Subcutaneous adipose tissue (tissue), 4 donors: Measurements from ENCODE around the gene ADCY9. TPM values are rescaled to one million over a fixed set of nuclear protein-coding genes. Genes with fewer than 3 reads are reported as not detected.

Source experiments
- total RNA-seq, 4 donors: library from RNA; depleted of rRNA; stranded (reverse); fragments of >200 nt; gene quantifications; one replicate each; pipeline ENCODE4 v1.1.0, GENCODE V29; 2016
- TF ChIP-seq, protein P1 (sequence below): fragments of 450-650 bp; IDR thresholded peaks from one replicate; pipeline ENCODE4 v1.5.1; 2016; ENCODE audit warnings: low read depth, mild to moderate bottlenecking, control low read depth, antibody characterized with exemption, moderate library complexity

Gene ADCY9
- total RNA-seq, 4 donors from 2014 or later: 9.5 to 16.4 (median 9.8) TPM

GRCh38 chr16:4136229-4136813 lies 20.1 kb upstream of the ADCY9 start:
- TF ChIP-seq, protein P1, sequence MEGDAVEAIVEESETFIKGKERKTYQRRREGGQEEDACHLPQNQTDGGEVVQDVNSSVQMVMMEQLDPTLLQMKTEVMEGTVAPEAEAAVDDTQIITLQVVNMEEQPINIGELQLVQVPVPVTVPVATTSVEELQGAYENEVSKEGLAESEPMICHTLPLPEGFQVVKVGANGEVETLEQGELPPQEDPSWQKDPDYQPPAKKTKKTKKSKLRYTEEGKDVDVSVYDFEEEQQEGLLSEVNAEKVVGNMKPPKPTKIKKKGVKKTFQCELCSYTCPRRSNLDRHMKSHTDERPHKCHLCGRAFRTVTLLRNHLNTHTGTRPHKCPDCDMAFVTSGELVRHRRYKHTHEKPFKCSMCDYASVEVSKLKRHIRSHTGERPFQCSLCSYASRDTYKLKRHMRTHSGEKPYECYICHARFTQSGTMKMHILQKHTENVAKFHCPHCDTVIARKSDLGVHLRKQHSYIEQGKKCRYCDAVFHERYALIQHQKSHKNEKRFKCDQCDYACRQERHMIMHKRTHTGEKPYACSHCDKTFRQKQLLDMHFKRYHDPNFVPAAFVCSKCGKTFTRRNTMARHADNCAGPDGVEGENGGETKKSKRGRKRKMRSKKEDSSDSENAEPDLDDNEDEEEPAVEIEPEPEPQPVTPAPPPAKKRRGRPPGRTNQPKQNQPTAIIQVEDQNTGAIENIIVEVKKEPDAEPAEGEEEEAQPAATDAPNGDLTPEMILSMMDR: no peak

DNA sequence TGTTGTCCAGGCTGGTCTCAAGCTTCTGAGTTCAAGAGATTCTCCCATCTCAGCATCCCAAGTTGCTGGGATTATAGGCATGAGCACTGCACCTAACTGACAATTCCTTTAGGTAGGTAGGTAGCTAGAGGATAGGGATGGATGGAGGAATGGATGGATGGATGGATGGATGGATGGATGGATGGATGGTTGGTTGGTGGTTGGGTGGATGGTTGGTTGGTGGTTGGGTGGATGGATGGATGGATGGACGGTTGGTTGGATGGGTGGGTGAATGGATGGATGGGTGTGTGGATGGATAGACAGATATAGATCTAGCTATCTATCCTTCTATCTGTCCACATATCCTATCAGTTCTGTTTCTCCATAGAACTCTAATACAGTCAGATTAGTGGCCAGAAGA lies 19.3 kb upstream of the ADCY9 start:
- TF ChIP-seq, protein P1: no peak

DNA sequence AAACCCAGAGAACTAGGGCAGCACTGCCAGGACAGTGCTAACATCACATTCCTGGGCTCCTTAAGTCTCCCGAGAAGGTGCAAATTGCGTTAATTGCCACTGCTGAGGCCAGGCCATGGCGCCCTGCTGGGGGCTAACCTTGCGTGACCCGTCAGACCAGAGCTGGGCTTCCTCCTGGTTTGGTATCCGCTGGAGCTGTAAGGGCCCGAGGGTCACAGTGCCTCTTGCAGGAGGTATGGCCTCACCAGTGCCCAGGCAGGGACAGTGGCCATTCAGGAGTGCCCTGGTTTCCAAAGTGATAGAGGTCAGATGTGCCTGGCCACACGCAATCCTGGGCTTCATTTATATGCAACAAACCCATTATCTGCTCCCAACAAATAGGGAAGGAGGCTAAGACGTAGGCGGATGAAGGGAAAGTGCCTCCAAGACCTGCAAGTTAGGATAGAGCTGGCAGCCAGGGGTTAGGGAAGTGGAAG lies 17.7 kb upstream of the ADCY9 start:
- TF ChIP-seq, protein P1: no peak

DNA sequence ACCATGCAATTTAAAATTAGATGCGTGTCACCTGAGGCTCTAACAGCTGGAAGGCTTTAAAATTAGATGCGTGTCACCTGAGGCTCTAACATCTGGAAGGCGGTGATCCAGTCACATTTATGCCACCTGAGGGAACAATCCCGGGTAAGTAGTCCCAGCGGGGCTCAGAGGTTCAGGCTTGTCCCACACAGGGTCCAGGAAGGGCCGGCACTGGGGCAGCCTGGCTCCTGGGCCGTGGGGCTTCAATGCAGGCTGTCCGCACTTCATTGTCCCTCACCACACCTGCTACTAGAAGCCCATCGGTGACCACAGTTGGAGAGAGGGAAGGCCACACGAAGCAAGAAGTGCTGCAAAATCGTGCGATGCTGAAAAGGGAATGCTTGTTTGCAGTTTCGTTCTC lies 15.4 kb upstream of the ADCY9 start:
- TF ChIP-seq, protein P1: no peak

DNA sequence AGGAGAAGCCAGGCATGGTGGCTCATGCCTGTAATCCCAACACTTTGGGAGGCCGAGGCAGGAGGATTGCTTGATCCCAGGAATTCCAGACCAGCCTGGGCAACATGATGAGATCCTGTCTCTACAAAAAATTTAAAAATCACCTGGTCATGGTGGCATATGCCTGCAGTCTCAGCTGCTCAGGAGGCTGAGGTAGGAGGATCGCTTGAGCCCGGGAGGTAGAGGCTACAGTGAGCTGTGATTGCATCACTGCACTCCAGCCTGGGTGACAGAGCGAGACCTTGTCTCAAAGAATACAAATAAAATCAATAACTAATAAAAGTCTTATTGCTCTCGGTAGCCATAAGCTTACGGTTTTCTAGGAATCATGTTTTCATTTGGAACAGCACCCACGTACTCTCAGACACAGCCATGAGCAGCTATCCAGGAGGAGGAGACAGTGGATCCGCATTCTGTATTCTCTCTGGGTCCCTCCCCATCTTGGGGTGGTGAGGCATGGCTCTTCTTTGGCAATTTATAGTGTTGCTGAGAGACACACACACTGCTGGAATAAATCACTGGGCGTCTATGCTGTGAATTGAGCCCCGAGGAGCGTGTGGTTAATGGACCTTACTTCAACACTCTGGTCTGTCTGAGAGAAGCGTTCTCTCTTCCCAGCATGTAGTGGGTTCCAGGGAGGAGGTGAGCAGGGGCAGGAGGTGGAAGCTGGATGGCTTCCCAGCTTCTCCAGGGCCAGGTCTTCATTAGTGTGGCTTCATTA lies 8.5 kb upstream of the ADCY9 start:
- TF ChIP-seq, protein P1: no peak

- TF ChIP-seq, protein P1: no peak
Observed at GRCh38 chr16:4123616-4124300, 7.5 kb upstream of the ADCY9 start.

DNA sequence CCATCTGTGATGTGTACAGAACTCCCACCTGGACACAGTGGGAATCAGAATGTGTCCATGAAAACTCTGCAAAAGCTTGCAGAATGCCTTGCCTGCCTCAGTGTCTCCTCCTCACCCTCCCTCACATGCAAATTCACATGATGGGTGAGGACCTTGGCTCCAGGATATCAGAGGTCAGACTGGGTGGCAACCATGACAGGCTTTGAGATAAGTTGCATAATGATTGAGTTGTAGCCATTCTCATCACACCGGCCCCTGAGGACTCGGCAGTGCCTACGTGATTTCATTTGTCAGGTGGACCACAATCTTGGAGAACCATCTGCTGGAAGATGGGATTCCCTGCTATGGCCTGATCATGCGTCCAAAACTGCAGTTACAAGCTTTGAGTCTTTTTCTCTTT lies 3.9 kb upstream of the ADCY9 start:
- TF ChIP-seq, protein P1: no peak
